A549 (cell line): Measurements from ENCODE around the gene LRRC8E. TPM values are rescaled to one million over a fixed set of nuclear protein-coding genes. Genes with fewer than 3 reads are reported as not detected.

Experiments
- ATAC-seq, 2 experiments: fragments of 200-7000 bp in 1 of 2; fragments of >200 bp in 1 of 2; cut with Nextera tagmentation in 1 of 2; cut with Tn5 transposase in 1 of 2; 3 replicates each; pipeline versions ENCODE4 v1.8.0 to v1.9.1; 2018 to 2020; ENCODE audit warnings: mild to moderate bottlenecking in 1 of 2, moderate library complexity in 1 of 2
- CTCF ChIA-PET: fragments of 300-600 bp; sonication (Branson Sonifier 250); formaldehyde crosslinking; extraction: SDS; loops from one replicate; lab custom pipeline; 2021; ENCODE audit warnings: antibody characterized with exemption, inconsistent platforms; lab: Yijun Ruan, JAX
- POLR2A ChIA-PET: fragments of 350-600 bp; formaldehyde crosslinking; extraction: SDS; loops from one replicate; lab custom pipeline; 2021; ENCODE audit warnings: antibody characterized with exemption, inconsistent platforms; lab: Yijun Ruan, JAX
- DNase-seq, 2 experiments: peaks; one replicate each; pipeline versions ENCODE4 v3.0.0 to v3.0.0-alpha.2; 2011 to 2016; ENCODE audit warnings: low read depth in 1 of 2, low spot score in 1 of 2
- FAIRE-seq: peaks from 2 replicates; lab custom pipeline; 2011; peaks lifted over from hg19 to GRCh38; lab: Jason Lieb, UNC
- H3K27ac ChIP-seq, 2 experiments: fragments of >200 bp; sonication (Bioruptor Twin); formaldehyde crosslinking; 3 replicates each; pipeline ENCODE4 v1.5.1; 2016 to 2017
- H3K4me1 ChIP-seq: fragments of >200 bp; sonication (Bioruptor Twin); formaldehyde crosslinking; 3 replicates; pipeline ENCODE4 v1.6.1; 2016
- H3K4me2 ChIP-seq: fragments of >200 bp; sonication (Bioruptor Twin); formaldehyde crosslinking; 3 replicates; pipeline ENCODE4 v1.6.1; 2016
- H3K4me3 ChIP-seq: fragments of >200 bp; sonication (Bioruptor Twin); formaldehyde crosslinking; 3 replicates; pipeline ENCODE4 v1.5.1; 2016
- H3K9me3 ChIP-seq: fragments of >200 bp; sonication (Bioruptor Twin); formaldehyde crosslinking; 3 replicates; pipeline ENCODE4 v1.6.1; 2016
- ATOH8 ChIP-seq: fragments of 250-450 bp; sonication (Bioruptor Pico); IDR thresholded peaks from 2 replicates; pipeline ENCODE4 v1.5.0; 2020; ENCODE audit warnings: low read depth, mild to moderate bottlenecking, moderate library complexity
- BHLHE40 ChIP-seq: IDR thresholded peaks from 2 replicates; pipeline ENCODE4 v1.6.1; 2012; ENCODE audit warnings: low read depth, low read length, inconsistent platforms
- CBX2 ChIP-seq: fragments of 200-600 bp; sonication (generic); IDR thresholded peaks from 2 replicates; pipeline ENCODE4 v1.6.1; 2016; ENCODE audit warnings: low read depth, mild to moderate bottlenecking, borderline replicate concordance
- CHD2 ChIP-seq: fragments of 150-350 bp; IDR thresholded peaks from 2 replicates; pipeline ENCODE4 v1.6.1; 2014; ENCODE audit warnings: low read length; ENCODE audit not compliant: partially characterized antibody
- CTCF ChIP-seq: fragments of >200 bp; sonication (Bioruptor Twin); formaldehyde crosslinking; IDR thresholded peaks from 3 replicates; pipeline ENCODE4 v1.5.1; 2016
- E2F6 ChIP-seq: IDR thresholded peaks from 2 replicates; pipeline ENCODE4 v1.6.1; 2012; ENCODE audit warnings: low read depth, borderline replicate concordance
- ESRRA ChIP-seq: fragments of 150-350 bp; IDR thresholded peaks from 2 replicates; pipeline ENCODE4 v1.6.1; 2014; ENCODE audit warnings: mild to moderate bottlenecking, low read length, borderline replicate concordance
- GATA3 ChIP-seq: IDR thresholded peaks from 2 replicates; pipeline ENCODE4 v1.6.1; 2012; ENCODE audit warnings: borderline replicate concordance
- HOXB13 ChIP-seq: fragments of 250-450 bp; sonication (Bioruptor Pico); IDR thresholded peaks from 2 replicates; pipeline ENCODE4 v1.5.0; 2020; ENCODE audit warnings: low read depth, mild to moderate bottlenecking, moderate library complexity
- HOXB5 ChIP-seq: fragments of 250-450 bp; sonication (Bioruptor Pico); IDR thresholded peaks from 2 replicates; pipeline ENCODE4 v1.5.0; 2020; ENCODE audit warnings: mild to moderate bottlenecking, moderate library complexity
- JUN ChIP-seq, 2 experiments: fragments of >200 bp; sonication (Bioruptor Twin); formaldehyde crosslinking; IDR thresholded peaks; 2 replicates in 1 of 2; 3 replicates in 1 of 2; pipeline ENCODE4 v1.6.1; 2016 to 2017
- KDM5A ChIP-seq: fragments of 200-600 bp; sonication (generic); IDR thresholded peaks from 2 replicates; pipeline ENCODE4 v1.6.1; 2016; ENCODE audit warnings: antibody characterized with exemption, mild to moderate bottlenecking
- MAX ChIP-seq: IDR thresholded peaks from 2 replicates; pipeline ENCODE4 v1.6.1; 2012
- MAZ ChIP-seq: fragments of 150-350 bp; IDR thresholded peaks from 2 replicates; pipeline ENCODE4 v1.6.1; 2014; ENCODE audit warnings: antibody characterized with exemption, low read depth, low read length, borderline replicate concordance
- NPAS2 ChIP-seq: fragments of 250-450 bp; sonication (Bioruptor Pico); IDR thresholded peaks from 2 replicates; pipeline ENCODE4 v1.8.0; 2022; ENCODE audit warnings: mild to moderate bottlenecking, moderate library complexity, borderline replicate concordance
- PBX3 ChIP-seq: IDR thresholded peaks from 2 replicates; pipeline ENCODE4 v1.6.1; 2012
- RAD21 ChIP-seq, 2 experiments: fragments of >200 bp in 1 of 2; sonication (Bioruptor Twin) in 1 of 2; formaldehyde crosslinking in 1 of 2; IDR thresholded peaks in 1 of 2; conservative IDR thresholded peaks in 1 of 2; 2 replicates in 1 of 2; 3 replicates in 1 of 2; pipeline ENCODE4 v1.6.1; 2012 to 2018; ENCODE audit warnings: inconsistent platforms in 1 of 2
- RARB ChIP-seq: fragments of 250-450 bp; sonication (Bioruptor Pico); IDR thresholded peaks from 2 replicates; pipeline ENCODE4 v1.8.0; 2021; ENCODE audit warnings: mild to moderate bottlenecking, moderate library complexity
- RNF2 ChIP-seq: fragments of 200-600 bp; sonication (generic); IDR thresholded peaks from 2 replicates; pipeline ENCODE4 v1.6.1; 2016; ENCODE audit warnings: low read depth, mild to moderate bottlenecking, antibody characterized with exemption, moderate library complexity, borderline replicate concordance
- ZFP36 ChIP-seq: fragments of 450-650 bp; IDR thresholded peaks from 2 replicates; pipeline ENCODE4 v1.6.1; 2014; ENCODE audit warnings: borderline replicate concordance; ENCODE audit not compliant: partially characterized antibody
- ZNF302 ChIP-seq: fragments of 250-450 bp; sonication (Bioruptor Pico); IDR thresholded peaks from 2 replicates; pipeline ENCODE4 v1.9.0; 2021; ENCODE audit warnings: inconsistent platforms, mild to moderate bottlenecking, moderate library complexity
- WGBS: methylation state at CpG from one replicate; pipeline ENCODE4 v1.1.6; 2017; ENCODE audit errors: missing lambda C conversion rate; 5-methylcytosine and 5-hydroxymethylcytosine counted together
- polyA plus RNA-seq, 4 experiments: library from polyadenylated mRNA; depleted of rRNA in 3 of 4; stranded (reverse); fragments of >200 nt; fragmentation: RNase III in 1 of 4; extraction: RNeasy Plus Mini Kit Qiagen cat#74134 plus additional on column Dnase treatment in 1 of 4; gene quantifications; 2 replicates in 3 of 4; 3 replicates in 1 of 4; pipeline ENCODE4 v1.2.3, GENCODE V29; 2011 to 2017
- TF ChIP-seq, protein P1 (sequence below): fragments of 200-600 bp; sonication (generic); IDR thresholded peaks from 2 replicates; pipeline ENCODE4 v1.6.1; 2016; ENCODE audit warnings: antibody characterized with exemption, mild to moderate bottlenecking, moderate library complexity

The LRRC8E gene
- polyA plus RNA-seq, 2 of the 4 experiments (the other 2 are of a cell fraction), result 4.0 to 4.4 TPM

DNA sequence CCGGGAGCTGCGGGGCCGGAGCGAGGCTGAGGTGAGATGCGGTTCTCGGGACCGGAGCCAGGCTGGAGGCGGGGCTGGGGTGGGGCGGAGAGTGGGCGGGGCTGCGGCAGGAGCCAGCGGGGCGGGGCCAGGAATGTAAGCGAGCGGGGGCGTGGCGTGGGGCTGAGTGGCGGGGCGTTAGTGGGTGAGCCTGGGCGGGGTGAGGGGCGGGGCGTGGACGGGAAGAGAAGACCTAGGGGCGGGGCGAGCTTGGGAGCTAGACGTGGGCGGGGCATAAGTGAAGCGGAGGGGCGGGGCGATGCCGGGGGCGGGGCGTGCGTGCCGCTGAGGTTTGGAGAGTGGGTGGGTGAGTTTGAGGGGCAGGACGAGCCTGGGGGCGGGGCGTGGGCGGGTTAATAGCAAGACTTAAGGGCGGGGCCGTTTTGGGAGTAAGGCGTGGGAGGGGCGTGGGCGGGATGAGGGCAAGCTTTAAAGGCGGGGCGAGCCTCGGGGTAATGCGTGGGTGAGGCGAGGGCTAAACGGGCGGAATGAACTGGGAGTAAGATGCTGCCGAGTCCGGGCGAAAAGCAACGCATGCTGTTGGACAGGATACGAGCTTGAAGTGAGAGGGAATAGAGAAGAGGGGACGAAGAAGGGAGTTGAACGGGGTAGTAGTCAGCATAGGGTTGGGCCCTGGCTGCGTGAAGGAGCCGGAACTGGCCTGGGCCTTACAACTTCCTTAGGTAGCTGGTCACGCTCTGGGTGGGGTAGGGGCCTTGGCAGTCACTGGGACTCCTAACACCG is 32.4 kb downstream of the LRRC8E start:
- no peak for FAIRE-seq
- WGBS, result 9% methylated on average over 16 of the region's 62 CpGs

GRCh38 chr19:7921302-7921966 is 33.1 kb downstream of the LRRC8E start:
- CTCF ChIA-PET, result interaction anchor here (1.5 to 2.7 kb wide), 3 partner anchors 8 to 69 kb away, joined by 6 to 8 read pairs (median 7); no protein-coding TSS in a partner anchor
- DNase-seq (no peak), FAIRE-seq (no peak), ATAC-seq (no peak)
- Histone ChIP-seq H3K9me3 (no peaks in the 10 kb centered on the region), H3K4me2 (peak overlapping the region; percentile 89), H3K27ac (peak overlapping the region in 1 of 2 experiments; percentile 57; a peak in 2 of 6 replicates), H3K4me1 (peaks cover 20% of the 10 kb centered on the region), H3K4me3 (peak overlapping the region; percentile 42)
- POLR2A ChIA-PET, result no interaction called here
- 80% methylated on average over 15 of the region's 17 CpGs for WGBS
- TF ChIP-seq GATA3 (no peak), MAX (no peak), BHLHE40 (no peak), ESRRA (no peak), RAD21 (conservative IDR thresholded peaks at IDR 0.05 in 1 of 2, IDR thresholded peaks at IDR 0.05 in 1 of 2) (no peak), KDM5A (no peak), CHD2 (no peak), MAZ (no peak), NPAS2 (CRISPR knock-in tag) (no peak), ATOH8 (CRISPR knock-in tag) (no peak), HOXB5 (CRISPR knock-in tag) (no peak), E2F6 (no peak), HOXB13 (no peak), ZFP36 (no peak), RARB (no peak)
- TF ChIP-seq, protein P1, sequence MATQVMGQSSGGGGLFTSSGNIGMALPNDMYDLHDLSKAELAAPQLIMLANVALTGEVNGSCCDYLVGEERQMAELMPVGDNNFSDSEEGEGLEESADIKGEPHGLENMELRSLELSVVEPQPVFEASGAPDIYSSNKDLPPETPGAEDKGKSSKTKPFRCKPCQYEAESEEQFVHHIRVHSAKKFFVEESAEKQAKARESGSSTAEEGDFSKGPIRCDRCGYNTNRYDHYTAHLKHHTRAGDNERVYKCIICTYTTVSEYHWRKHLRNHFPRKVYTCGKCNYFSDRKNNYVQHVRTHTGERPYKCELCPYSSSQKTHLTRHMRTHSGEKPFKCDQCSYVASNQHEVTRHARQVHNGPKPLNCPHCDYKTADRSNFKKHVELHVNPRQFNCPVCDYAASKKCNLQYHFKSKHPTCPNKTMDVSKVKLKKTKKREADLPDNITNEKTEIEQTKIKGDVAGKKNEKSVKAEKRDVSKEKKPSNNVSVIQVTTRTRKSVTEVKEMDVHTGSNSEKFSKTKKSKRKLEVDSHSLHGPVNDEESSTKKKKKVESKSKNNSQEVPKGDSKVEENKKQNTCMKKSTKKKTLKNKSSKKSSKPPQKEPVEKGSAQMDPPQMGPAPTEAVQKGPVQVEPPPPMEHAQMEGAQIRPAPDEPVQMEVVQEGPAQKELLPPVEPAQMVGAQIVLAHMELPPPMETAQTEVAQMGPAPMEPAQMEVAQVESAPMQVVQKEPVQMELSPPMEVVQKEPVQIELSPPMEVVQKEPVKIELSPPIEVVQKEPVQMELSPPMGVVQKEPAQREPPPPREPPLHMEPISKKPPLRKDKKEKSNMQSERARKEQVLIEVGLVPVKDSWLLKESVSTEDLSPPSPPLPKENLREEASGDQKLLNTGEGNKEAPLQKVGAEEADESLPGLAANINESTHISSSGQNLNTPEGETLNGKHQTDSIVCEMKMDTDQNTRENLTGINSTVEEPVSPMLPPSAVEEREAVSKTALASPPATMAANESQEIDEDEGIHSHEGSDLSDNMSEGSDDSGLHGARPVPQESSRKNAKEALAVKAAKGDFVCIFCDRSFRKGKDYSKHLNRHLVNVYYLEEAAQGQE, result no peak

More for the DNA sequence above, 32.4 kb downstream of the LRRC8E start:
- ATAC-seq (peak; percentile 4 to 48), DNase-seq (peak; percentile 41 to 96)
- CTCF ChIA-PET, result interaction anchor here (1.3 to 2.7 kb wide), 5 partner anchors 9 to 68 kb away, joined by 4 to 10 read pairs (median 7); partner anchors contain the start of gene TIMM44
- H3K27ac ChIP-seq, result peak overlapping the region; percentile 95 to 96
- H3K4me3 ChIP-seq, result peak overlapping the region; percentile 72
- H3K4me2 ChIP-seq, result peak overlapping the region; percentile 99
- POLR2A ChIA-PET, result interaction anchor here (1.1 to 2.0 kb wide), 6 partner anchors 12 to 52 kb away, joined by 3 to 17 read pairs (median 8); partner anchors contain the start of genes MAP2K7 and TIMM44
- H3K9me3 ChIP-seq, result no peaks in the 10 kb centered on the region
- peaks cover 19% of the 10 kb centered on the region for H3K4me1 ChIP-seq
- TF ChIP-seq CTCF, result no peak
- TF ChIP-seq PBX3, result no peak
- TF ChIP-seq ZNF302, result no peak
- peak in 1 of 2 experiments; percentile 4; a peak in 1 of 5 replicates for TF ChIP-seq JUN (IDR thresholded peaks at IDR 0.05)
- no peak for TF ChIP-seq CBX2
- no peak for TF ChIP-seq RNF2
- no peak for TF ChIP-seq BHLHE40
